ENCODE measurements around the gene NANOGP8. TPM values are rescaled to one million over a fixed set of nuclear protein-coding genes. Genes with fewer than 3 reads are reported as not detected.

Gene NANOGP8, protein sequence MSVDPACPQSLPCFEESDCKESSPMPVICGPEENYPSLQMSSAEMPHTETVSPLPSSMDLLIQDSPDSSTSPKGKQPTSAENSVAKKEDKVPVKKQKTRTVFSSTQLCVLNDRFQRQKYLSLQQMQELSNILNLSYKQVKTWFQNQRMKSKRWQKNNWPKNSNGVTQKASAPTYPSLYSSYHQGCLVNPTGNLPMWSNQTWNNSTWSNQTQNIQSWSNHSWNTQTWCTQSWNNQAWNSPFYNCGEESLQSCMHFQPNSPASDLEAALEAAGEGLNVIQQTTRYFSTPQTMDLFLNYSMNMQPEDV
- not detected for total RNA-seq

DNA sequence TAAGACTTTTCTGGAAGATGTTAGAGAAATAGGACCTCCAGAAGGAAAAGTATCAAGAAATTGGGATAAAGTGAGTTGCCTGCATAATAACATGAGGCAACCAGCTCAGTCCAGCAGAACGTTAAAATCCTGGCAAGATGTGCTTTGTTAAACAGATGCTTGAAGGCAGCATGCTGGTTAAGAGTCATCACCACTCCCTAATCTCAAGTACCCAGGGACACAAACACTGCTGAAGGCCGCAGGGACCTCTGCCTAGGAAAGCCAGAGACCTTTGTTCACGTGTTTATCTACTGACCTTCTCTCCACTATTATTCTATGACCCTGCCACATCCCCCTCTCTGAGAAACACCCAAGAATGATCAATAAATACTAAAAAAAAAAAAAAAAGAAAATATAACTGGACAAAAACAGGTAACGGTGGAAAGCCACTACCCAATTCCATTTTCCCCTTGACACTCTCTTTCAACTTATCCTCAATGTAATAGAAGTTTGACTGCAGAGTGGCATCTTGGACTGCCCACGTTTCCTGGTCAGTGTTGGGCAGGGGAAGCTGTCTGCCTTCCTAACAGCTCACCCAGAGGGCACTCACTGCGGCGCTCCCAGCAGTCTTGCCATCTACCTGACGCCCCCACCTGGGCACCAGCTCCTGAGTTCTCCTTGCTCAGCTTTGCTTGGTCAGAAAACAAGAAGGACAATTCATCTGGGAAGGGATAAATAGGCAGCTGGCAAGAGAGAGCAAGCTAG, at the start of gene NANOGP8:
TSS of gene NANOGP8 (minus strand) at position 120 of the 744 bp plus-strand sequence. CDS start 185 bp downstream, outside the sequence.

Other genes with a start within 250 kb of the NANOGP8 start
- gene AQR, start 115.6 kb downstream of the NANOGP8 start, total RNA-seq: 10 to 100 TPM; 32.1 to 33.6 TPM
- gene ZNF770, start 97.0 kb downstream of the NANOGP8 start, total RNA-seq: 10 to 100 TPM; 39.7 to 40.2 TPM